Ammon's horn (tissue), 1 donor: ENCODE results near the gene CDK3.
A peak's percentile ranks its signal among the peaks of the same experiment; 100 is the strongest.
"Not testable (repeated sequence)": the region's sequence is repeated elsewhere in the genome, so short reads cannot be mapped to it uniquely, and the experiment has no call there.

Experiments
- DNase-seq: peaks from one replicate; pipeline ENCODE4 v3.0.0-alpha.2; 2016; ENCODE audit warnings: low spot score

The CDK3 gene

GRCh38 chr17:76000755-76001521 is at the start of gene CDK3:
Gene CDK3, plus strand, starts transcription at chr17:76000855. Its CDS starts 571 bp downstream, at chr17:76001426.
- DNase-seq, result no peak

- peak; percentile 36 for DNase-seq
Measured at GRCh38 chr17:75950855-75951554, 49.6 kb upstream of the CDK3 start.

DNA sequence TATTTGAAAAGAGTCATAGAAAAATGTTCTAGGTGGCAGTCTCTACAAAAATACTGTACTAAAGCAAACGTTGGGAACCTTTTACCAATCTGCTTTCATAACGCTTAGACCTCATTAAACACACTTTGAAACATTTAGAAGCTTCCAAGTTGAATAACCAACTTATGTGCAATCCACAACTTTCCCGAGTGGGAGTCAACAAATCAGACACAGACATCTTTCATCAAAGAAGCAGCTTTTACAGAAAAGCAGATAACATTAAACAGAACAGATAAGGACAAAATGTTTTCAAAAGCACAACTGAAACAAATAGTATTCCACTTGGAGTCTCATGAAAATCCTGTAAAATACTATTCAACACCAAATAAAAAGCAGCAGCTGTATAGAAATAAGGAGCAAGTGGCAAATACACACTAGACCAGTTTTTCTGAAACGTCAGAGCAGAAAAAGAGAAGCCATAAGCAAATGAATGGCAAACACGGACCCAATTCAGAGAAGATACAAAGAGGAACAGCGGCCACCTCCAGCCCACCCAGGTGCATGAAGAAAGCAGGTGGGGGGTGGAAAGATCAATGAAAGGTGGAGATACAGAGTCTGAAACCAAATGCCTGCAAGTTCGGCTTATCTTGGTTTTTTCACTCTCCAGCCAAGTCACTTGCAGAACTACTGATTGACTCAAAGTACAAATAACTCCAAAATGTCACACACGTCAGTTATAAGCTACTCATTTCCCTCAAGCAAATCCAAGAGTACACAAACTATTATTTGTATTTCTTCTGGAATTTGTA is 41.4 kb upstream of the CDK3 start:
- DNase-seq, result no peak

DNA sequence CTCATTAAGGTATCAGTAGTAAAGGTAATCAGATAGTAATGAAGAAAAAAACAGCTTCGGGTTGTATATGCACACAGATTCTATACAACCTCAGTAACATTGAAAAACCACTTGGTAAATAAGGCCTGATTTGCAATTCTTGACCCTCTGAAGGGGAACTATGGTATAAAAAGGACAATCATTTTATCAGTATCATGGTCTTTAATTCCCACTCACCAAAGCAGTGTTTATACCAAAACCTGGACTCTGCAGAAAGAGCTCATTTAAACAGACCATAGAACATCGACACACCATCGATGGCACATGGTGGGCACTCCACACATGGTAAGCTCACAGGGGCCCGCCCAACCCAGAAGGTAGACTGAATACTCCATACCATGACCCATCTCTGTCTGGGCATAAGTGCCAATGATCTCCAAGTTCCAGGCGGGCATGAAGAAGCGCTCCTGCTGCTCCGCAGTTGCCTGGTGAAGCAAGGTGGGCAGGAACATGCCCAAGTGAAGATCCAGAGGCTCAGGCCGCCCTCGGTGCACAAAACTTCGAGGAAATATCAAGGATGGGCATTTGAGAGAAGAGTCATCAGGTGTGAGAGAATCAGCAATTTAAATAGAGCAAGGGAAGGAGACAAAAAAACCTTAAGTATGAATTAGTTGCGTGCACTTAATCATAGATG is 40.7 kb upstream of the CDK3 start:
- no peak for DNase-seq

- no peak for DNase-seq
Measured at GRCh38 chr17:75965468-75965867, 35.2 kb upstream of the CDK3 start.

DNA sequence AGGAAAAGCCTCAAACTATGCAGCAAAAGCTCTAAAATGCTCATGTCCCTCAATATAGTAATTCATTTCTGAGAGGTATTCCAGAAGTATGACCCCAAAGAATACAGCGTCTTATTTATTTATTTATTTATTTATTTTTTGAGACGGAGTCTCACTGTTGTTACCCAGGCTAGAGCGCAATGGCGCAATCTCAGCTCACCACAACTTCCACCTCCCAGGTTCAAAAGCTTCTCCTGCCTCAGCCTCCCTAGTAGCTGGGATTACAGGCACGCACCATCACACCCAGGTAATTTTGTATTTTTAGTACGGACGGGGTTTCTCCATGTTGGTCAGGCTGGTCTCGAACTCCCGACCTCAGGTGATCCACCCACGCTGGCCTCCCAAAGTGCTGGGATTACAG is 31.6 kb upstream of the CDK3 start:
- DNase-seq, result not testable (repeated sequence)

GRCh38 chr17:75970011-75970523 is 30.6 kb upstream of the CDK3 start:
- DNase-seq, result no peak

- DNase-seq, result no peak
Measured at GRCh38 chr17:75970626-75971025, 30.0 kb upstream of the CDK3 start.

DNA sequence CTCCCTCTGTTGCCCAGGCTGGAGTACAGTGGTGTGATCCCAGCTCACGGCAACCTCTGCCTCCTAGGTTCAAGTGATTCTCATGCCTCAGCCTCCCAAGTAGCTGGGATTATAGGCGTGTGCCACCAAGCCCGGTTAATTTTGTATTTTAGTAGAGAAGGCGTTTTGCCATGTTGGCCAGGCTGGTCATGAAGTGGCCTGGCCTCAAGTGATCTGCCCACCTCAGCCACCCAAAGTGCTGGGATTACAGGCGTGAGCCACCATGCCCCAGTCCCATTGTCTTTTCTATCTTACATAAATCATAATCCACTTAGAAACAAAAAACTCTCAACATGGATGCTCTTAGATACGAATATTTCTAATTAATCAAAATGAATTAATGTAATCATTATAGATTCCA is 25.5 kb upstream of the CDK3 start:
- DNase-seq, result not testable (repeated sequence)

- DNase-seq, result no peak
Measured at GRCh38 chr17:75975757-75976174, 24.9 kb upstream of the CDK3 start.

DNA sequence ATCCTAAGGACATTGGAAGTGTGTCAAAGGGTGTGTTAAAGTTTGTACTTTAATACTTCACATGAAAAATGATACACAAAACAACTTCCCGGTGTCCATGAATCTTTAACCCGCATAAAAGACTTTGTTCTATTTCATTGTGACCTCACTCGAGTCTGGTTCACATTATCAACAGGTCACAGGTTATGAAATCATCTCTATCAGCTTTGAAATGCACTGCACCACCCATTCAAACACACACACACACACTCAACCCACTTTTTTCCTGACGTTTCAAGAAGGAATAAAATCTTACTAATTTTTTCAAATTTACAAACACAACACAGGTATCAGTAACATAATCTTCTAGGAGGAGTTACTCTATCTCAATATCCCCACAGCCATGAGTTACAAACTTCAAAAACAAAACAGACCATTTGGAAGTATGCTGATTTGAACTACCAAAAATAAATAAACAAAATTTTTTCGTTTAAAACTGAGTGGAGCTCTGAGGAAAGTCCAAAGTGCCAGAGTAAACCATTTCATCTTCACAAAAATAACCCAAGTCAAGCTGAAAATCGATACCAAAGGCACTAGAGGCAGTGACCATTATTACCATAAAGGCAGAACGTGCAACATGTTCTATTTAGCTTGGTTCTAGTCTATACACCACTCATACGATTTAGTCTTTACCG is 24.3 kb upstream of the CDK3 start:
- DNase-seq, result no peak

GRCh38 chr17:75978938-75979704 is 21.5 kb upstream of the CDK3 start, which contains the start of the genes ACOX1 and TEN1:
Gene ACOX1, minus strand, starts transcription at chr17:75979166. Its CDS starts 93 bp downstream, at chr17:75979073.
Gene TEN1, plus strand, starts transcription at chr17:75979240. Its CDS starts 6,953 bp downstream, at chr17:75986193.
- peak; percentile 98 for DNase-seq

GRCh38 chr17:75979705-75980187 is 20.9 kb upstream of the CDK3 start:
- DNase-seq, result no peak

DNA sequence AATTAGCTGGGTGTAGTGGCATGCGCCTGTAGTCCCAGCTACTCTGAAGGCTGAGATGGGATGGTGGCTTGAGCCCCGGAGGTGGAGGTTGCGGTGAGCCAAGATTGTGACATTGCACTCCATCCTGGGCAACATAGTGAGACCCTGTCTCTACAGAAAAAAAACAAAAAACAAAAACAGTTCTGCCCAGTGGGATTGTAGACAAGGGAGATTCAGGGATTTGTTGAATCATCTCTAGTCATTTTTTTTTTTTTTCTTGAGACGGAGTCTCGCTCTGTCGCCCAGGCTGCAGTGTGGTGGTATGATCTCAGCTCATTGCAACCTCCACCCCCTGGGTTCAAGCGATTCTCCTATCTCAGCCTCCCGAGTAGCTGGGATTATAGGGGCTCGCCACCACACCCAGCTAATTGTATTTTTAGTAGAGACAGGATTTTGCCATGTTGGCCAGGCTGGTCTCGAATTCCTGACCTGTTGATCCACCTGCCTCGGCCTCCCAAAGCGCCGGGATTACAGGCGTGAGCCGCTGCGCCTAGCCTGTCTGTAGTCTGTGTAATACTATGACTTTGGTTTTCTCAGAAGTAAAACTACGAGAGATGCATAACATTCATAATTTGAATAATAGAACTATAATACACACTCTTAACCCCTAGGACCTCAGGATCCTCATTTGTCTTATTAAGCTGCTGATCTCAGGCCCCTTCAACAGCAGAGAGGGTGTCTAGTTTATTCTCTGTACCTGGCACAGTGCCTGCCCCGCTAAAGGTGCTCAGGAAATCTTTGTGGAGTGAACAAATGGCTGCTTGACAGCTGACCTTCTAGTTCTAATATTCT is 20.3 kb upstream of the CDK3 start:
- no peak for DNase-seq

DNA sequence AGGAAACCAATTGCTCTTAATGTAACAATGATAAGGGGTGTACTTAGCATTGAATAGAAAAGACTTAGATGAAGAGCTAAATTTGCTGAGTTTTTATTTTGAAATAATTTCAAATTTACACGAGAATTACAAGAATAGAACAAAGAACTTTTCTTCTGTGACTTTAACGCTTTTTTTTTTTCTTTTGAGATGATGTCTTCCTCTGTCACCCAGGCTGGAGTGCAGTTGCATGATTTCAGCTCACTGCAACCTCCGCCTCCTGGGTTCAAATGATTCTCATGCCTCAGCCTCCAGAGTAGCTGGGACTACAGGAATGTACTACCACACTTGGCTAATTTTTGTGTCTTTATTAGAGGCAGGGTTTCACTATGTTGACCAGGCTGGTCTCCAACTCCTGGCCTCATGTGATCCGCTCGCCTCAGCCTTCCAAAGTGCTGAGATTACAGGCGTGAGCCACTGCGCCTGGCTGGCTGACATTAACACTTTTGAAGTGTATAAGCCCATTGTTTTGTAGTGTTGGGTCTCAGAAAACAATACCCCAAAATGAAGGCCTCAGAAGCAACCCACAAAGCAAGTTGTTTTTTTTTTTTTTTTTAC is 19.5 kb upstream of the CDK3 start:
- DNase-seq, result no peak

DNA sequence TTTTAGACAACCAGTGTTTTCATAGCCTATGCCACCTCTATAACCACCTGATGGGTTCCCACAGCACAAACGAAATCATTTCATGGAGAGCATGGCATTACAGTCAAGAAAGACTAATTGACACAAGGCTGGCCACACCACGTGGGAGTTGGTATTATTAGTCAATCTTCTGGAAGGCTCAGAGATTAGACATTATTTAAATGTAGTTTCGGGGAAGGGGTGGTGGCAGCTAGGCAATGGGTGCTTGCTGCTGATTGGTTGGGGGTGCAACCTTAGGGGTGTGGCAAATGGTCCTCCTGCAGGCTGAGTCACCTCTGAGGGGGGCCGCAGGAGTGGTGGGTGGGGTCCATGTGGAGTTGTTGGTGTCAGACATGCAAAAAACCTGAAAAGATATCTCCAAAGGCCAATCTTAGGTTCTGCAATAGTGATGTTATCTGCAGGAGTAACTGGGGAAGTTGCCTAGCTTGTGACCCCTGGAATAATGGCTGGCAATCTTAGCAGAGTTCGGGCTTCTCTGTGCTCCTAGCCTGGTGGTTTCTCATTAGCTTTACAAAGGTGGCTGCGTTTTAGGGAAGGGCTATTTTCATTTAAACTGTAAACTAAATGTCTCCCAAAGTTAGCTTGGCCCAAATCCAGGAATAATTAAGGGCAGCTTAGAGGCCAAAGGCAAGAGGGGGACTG is 17.0 kb upstream of the CDK3 start:
- no peak for DNase-seq

GRCh38 chr17:75985986-75986385 is 14.7 kb upstream of the CDK3 start:
- DNase-seq, result no peak

- no peak for DNase-seq
Measured at GRCh38 chr17:75987041-75987440, 13.6 kb upstream of the CDK3 start.
